Hematopoietic multipotent progenitor cell treated with erythropoietin and hydrocortisone succinate and interleukin-3 and kit ligand, for 4 days (in vitro differentiated cells): Measurements from ENCODE around the gene TMIGD3.
A peak's percentile ranks its signal among the peaks of the same experiment; 100 is the strongest.

ENCODE experiments used
- DNase-seq: peaks from one replicate; pipeline ENCODE4 v3.0.0-alpha.2; 2015

TMIGD3 gene

DNA sequence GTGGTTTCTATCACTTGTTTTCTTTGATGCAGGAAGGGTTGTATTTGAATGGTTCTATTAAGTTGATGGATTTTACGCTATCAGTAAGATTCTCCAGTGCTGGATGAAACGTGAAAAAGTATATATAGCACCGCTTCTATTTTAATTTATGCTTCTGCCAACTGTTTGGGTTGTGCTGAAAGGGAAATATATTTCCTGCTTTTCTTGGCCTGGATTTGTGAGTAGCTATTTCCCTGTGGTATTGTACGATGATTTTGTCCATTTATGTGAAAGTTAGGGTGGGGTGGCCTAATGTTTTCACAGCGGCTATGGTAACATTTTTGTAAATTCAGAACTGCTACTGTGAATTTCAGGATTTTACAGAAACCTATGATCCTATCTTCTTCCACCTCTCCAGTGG is 29.3 kb downstream of the TMIGD3 start:
- DNase-seq = peak; percentile 26

DNA sequence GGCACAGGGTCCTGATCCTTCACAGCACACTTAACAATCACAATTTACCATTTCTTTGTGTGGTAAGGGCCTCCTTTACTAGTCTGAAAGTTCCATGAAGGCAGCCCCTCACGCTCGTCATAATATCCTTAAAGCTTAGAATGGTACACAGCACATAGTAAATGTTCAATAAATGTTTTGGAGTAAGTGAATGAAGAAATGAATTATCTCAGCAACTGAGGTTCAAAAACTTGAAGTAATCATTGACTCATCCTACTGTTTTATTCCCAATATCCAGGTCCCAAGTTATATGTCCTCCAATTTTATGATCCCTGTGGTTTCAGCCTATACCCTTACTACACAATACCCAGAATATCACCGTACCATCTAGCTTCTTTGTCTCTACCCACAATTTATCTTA is 31.9 kb downstream of the TMIGD3 start:
- no peak for DNase-seq

DNA sequence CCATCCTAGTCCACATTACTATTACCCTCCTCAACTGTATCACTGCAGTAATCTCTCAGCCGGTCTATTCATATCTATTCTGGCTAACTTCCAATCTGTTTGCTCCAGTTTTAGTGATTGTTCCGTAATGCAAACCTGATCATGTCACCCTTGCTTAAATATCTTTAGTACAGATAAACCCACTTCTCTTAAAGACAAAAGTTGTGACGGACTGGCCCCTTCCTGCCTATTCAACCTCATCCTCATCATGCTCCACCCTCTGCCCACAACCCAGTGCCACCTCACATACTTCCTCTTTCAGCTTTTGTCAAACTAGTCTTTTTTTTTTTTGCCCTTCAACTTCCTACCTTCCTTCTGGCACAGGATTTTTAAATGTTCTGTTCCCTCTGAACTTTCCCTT is 32.4 kb downstream of the TMIGD3 start:
- DNase-seq = peak; percentile 96

DNA sequence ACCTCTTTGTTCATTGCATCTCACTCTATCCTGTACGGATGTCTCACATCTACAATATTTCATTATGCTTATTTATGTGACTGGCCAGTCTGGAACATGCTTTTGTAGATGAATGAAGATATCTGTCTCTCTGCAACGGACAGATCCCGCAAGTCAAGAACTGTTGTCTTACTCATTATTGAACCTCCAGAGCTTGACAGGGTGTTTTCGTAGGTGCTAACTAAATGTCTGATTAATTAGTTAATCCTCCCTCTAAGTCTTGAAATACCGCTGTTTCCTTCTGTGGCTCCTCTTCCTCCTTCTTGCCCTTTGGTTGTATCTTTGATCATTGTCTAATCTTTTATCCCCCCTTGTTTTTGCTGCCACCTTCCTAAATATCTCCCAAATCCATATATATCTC is 32.8 kb downstream of the TMIGD3 start:
- peak; percentile 28 for DNase-seq

DNA sequence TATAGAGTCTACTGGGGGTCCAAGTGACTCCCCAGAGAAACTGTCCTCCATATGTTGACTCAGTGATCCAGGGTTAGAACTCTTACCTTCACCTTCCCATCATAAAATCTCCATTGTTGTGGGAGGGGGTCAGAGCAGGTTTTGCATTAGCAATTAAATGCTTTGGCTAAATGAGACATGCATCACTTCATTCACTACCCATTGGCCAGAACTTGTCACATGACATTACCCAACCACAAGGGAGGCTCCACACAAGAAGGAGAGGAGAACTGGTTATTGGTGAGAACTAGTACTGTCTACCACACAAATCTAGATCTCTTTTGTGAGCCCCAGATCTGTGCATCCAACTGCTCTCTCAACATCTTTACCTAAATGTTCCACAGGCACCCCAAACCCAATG is 33.9 kb downstream of the TMIGD3 start:
- DNase-seq = no peak

DNA sequence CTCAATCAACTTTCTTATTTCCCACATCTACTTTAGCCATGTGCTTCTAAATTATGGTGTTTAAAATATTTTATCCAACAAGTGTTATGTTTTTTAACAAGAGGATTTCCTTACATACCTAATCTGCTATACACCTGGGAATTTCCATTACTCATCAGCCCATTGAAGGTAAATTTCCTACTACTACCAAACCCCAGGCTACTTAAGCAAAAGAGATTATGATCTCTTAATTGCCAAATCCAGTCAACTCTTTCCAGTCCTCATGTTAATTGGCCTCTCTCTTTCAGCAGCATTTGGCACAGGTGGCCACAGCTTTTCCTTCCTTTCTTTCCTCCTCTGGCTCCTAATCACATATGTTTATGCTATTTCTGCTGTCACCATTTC is 34.7 kb downstream of the TMIGD3 start:
- no peak for DNase-seq

DNA sequence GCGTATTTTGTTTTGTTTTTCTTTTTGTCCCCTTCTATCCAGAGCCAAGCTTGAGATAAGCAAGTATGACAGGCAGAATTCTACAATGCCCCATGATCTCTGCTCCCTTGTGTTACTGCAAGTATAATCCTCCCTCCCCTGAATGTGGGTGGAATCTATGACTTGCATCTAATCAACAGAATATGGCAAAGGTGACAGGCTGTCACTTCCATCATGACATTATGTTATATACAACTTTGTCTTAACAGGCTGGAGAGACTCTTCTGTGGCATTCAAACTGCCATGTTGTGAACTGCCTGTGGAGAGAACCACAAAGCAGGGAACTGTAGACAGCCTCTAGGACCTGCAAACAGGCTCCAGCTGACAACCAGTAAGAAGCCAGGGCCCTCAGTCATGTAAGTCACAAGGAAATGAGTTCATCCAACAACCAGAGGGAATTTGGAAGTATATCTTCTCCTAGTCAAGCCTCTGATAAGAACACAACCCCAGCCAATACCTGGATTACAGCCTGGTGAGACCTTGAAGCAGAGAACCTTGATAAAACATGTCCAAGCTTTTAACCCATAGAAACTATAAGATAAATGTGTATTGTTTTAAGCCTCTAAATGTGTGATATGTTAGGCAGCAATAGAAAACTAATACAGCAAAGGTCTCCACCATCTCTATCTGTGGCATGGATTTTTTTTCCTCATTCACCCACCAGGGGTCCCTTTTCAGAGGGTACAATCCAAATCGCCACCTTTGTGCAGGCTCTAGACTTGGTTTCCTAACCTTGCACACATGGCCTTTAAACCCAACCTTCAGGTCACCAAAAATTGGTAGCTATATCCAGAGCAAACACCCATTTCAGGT is 35.3 kb downstream of the TMIGD3 start:
- DNase-seq = peak; percentile 24

DNA sequence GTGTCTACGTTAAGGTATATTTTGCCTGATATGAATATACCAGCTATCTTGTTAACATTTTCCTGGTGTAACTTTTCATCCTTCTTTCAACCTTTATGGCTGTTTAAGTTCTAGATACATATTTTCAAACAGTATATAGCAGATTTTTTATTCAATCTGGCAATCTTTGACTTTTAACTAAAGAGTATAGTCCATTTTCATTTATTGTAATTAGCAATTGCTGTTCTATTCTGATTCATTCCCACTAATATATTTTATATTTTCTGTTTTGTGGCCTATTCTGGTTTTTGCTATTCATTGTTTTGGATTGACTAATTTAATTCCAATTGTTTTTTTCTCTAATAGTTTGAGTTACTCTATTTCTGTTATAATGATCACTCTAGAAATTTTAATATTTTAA is 37.0 kb downstream of the TMIGD3 start:
- no peak for DNase-seq

DNA sequence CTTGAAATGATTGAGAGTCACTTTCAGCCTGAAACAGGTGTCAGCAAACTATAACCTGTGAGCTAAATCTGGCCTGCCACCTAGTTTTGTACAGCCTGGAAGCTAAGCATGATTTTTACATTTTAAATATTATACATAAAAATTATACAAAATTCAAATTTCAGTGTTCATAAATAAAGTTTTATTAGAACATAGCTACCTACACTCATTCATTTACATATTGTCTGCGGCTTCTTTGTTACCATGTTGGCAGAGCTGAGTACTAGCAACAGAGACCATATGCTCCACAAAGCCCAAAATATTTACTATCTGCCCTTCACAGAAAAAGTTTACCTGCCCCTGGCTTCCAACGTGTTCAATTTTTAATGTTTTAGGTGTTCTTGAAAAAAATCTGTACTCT is 37.7 kb downstream of the TMIGD3 start:
- DNase-seq = no peak

DNA sequence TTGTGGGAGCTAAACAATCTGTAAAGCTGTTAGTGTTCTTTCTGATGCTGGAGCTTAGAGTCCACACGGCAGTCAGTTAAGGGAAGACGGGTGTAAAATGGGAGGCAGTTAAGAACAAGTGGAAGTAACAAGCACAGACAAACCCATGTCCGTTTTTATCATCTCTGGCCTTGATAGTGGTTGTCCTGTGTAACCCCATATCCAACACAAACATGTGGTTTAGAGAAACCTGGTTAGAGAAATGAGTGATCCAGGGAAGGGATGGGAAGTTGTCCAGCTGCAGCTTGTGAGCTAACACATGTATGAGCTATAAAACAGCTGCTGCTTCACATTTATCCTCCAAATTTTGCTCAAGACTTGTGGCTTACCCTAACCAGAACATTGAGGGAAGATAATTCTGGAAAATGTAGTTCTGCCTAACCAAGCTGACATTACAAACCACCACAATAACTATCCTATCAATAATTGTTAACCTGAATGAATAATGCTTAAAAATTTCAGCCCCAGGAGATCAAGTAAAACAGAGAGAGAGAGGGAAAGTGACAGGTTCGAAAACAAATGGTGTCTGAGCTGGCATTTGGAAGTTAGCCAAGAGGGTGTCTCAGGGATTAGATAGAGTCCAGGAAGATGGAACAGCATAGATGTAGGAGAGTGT is 40.3 kb downstream of the TMIGD3 start:
- peak; percentile 66 for DNase-seq

DNA sequence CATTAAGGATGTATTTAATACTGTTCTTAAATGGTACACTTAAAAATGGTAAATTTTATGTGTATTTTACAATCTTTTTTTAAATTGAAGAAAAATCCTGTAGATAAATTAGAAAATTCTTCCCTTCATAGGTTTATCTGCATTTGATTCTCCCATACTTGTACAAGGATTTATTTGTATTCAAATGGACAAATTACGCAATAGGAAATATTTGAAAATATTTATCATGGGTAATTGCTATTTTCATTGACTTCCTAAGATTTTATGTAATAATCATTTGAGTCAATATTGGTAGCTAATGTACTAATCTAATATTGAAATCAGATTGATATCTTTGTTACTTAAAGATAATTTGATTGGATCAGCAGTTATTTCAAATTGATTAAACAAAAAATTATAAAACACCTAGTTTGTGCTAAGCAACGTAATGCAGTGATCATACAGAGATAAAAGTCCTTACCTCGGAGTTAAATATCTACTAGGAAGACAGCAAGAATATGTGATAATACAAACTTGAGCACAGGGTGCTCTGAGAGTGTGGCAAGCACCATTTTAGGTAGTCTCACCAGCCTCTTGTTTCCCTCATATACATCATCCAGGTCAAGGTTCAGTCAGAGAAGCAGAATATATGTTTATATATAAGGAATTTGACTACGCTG is 40.9 kb downstream of the TMIGD3 start:
- DNase-seq = no peak

DNA sequence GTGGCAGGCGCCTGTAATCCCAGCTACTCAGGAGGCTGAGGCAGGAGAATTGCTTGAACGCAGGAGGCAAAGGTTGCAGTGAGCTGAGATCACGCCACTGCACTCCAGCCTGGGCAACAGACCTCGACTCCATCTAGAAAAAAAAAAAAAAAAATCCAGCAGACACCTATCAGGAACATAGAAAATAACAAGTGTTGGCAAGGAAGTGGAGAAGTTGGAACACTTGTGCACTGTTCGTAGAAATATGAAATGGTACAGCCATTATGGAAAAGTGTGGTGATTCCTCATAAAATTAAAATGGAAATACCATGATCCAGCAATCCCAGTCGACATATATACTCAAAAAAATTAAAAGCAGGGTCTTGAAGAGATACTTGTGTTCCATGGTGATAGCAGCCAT is 41.7 kb downstream of the TMIGD3 start:
- DNase-seq = no peak

DNA sequence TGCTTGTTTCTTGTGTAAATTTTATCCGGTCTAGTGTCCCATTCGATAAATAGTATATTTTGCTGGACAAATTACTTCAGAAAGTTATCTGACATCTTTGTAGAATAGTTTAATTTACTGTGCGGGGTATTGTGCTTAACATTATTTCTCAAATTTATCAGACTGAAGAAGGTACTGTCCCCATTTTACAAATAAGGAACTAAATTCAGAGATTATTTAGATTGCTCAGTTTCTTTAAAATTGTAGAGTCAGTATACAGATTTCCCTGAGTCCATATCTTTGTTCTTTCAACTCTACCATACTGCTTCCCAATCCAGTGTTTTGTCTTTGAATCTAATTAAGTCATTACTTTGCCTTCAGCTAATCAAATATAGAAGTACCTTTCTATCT is 47.8 kb downstream of the TMIGD3 start:
- no peak for DNase-seq

DNA sequence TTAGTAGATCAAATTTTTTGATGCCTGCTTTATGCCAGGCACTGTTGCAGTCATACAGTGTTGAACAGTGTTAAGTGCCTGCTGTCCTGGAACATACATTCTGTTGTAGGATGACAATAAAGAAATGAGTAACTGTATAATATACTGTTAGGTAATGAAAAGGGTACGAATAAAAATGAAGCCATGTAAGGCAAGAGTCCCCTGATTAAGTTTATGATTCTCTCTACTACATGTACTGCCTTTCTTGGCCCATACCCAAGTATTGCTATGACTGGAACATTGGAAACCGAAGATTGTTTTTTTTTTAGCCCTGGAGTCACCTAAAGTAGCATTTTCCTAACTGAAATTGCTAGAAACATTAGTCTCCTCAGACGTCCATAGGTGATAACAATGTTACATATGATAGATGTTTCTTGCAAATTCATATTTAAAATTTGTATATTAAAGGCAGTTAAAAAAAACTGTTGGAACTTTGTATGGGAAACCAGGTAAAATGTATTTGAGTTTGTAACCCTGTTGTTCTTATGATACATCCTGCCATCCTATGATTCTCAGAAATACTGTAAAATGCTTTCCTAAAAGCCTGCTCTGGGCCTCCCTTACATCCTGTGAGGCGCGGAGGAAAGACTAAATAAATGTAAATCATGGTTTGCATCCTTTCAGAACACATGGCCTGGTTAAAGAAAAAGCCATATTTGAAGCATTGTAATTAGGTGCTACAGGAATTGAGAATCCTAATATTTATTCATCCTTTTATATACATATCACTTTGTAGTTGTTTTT is 48.4 kb downstream of the TMIGD3 start:
- no peak for DNase-seq

DNA sequence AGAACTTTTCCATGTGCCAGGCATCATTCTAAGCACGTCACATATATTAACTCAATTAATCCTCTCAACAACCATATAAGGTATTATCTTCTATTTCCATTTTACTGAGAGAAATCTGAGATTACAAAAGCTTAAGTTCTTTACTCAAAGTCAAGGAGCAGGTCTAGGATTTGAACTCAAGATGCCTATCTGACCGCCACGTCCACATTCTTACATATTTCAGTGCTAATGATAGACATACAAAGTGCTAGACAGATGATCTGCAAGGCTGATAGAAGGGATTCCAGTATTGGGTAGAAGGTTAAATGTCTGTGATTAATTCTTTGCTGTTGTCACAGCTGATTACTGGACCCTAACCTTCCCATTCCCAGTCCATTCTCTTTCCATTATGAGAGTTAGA is 49.7 kb downstream of the TMIGD3 start:
- DNase-seq = no peak

DNA sequence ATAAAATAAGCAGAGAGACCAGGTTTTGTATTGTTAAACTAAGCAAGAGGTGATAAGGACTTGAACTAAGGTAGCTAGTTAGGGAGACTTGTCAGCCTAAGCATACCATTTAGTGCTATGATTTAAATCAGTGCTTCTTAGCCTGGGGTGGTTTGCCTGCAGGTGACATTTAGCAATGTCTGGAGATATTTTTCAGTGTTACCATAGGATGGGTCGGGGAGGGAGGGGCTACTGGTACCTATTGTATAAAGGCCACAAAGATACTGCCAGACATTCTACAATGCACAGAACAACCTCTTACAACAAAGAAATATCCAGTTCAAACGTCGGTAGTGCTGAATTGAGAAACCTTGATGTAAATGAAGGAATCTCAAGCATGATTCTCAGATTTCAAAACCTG is 50.9 kb downstream of the TMIGD3 start:
- no peak for DNase-seq

DNA sequence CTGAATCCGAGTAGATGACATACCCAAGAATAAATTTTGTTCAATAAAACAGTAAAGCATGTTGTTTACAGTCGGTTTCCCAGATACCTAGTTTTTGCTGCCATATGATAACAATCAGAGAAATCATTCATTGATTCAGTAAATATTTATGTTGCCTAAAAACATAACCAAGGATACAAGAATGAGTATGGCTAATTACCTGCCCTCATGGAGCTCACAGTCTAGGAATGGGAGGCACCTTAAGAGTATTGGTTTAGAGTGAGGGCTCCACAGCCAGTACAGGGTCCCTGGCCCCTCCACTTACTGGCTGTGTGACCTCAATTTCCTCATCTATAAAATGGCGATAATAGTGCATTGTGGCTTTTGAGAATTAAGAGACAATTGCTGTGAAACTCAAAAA is 53.2 kb downstream of the TMIGD3 start:
- no peak for DNase-seq

DNA sequence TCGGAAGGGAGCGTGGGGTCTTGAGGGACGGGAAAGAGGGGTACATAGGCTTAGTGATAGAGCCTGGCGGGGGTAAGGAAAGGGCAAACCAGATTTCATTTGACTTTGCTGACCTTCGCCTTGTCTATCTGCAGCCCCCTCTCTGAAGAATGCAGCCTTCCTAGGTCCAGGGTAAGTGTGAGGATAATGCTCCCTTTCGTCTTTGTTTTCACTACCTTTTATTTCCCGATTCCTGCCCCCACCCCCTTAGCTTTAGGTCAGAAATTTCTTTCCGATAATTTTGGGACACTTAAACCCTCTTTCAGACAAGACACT is 53.8 kb downstream of the TMIGD3 start:
- no peak for DNase-seq

DNA sequence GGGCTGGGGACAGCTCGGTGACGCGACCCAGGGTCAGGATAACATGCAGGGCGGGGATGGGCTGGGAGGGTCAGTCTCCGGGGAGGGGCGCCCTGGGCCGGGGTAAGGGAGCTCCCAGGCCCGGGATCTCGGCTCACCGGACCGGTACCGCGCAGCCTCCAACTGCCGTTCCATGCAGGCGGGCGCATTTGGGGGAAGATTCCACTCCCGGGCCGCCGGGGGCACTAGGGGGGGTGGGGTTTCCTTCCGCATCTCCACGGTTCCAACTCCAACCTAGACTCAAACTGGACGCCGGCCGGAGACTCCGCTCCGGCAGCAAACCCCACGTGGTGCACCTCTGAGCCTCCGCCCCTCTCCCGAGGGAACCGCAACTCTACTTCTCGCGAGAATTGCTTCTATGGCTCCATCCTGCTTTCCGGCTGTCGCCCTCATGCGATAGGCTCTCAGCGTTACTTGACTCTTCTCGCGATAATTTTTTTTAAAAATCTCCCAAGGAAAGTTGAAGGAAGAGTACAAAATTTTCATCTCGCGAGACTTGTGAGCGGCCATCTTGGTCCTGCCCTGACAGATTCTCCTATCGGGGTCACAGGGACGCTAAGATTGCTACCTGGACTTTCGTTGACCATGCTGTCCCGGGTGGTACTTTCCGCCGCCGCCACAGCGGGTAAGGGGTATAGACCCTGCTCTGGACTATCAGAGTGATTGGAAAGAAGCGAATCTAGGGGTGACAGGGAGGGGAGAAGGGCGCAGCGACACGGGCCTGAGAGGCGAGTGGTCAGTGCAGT is 54.3 kb downstream of the TMIGD3 start, which contains the start of the genes ATP5PB and WDR77:
ATP5PB (plus strand) TSS at position 547 of the 785 bp plus-strand sequence; CDS start at position 625, 78 bp downstream.
WDR77 (minus strand) TSS at position 339 of the 785 bp plus-strand sequence; CDS start at position 252, 87 bp downstream.
- peak; percentile 100 for DNase-seq

DNA sequence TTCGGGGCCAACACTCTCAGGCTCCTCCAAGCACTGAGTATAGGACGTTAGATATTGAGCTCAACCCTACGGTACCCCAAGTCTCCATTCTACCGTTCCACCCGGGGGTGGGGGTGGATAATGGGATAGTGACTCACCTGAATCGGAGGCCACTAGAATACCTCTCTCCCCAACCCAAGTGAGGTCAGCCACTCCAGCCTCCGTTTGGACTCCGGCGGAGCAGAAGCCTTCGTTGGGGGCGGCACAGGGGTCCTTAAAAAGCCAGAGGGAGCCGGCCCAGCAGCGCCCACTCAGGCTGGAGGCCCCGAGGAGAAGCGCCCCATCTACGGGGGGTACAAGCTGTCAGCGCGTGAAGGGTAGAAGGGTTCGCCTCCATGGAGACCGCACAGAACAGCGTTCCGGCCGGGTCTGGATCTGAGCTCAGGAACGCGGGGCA is 54.9 kb downstream of the TMIGD3 start:
- no peak for DNase-seq

DNA sequence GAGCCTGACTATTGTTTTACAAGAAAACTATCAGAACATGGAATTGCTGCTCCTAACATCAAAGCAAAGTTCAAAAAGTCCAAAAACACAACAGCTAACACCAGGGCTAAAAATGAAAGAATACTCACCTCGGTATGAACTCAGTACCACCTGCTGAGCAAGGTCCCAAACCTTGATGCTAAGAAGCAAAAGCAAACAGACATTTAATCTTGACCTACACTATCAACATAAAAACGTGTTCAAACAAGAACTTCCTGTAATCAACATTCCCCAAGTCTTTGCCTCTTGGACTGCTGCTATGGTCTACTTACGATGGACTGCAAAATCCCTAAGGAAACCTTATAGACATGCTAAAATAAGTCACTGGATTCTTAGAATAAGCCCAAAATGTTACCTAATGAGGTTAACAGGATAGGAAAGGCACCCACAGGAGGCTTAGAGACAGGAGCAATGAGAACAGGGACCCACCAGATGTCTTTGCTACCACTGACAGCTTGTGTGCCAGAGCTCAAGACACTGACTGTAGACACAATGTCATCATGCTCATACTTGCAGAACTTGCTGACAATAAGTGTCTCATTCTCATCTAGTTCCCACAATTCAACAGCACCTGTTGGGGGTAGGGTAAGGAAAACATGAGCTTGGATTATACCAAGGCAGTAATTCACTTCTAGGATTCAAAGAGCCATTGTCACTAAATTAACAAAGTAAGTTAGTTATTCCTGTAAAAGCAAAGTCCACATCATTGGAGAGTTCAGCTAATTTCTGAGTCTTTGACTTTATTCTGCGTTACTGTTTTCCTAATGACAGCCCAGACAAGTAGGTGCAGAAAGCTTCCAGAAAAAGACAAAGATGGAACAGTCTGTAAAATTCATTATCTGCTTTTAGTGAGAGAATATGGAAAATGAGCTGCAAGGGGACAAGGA is 56.2 kb downstream of the TMIGD3 start:
- no peak for DNase-seq
